ENCODE results near the gene MUC2.

DNA sequence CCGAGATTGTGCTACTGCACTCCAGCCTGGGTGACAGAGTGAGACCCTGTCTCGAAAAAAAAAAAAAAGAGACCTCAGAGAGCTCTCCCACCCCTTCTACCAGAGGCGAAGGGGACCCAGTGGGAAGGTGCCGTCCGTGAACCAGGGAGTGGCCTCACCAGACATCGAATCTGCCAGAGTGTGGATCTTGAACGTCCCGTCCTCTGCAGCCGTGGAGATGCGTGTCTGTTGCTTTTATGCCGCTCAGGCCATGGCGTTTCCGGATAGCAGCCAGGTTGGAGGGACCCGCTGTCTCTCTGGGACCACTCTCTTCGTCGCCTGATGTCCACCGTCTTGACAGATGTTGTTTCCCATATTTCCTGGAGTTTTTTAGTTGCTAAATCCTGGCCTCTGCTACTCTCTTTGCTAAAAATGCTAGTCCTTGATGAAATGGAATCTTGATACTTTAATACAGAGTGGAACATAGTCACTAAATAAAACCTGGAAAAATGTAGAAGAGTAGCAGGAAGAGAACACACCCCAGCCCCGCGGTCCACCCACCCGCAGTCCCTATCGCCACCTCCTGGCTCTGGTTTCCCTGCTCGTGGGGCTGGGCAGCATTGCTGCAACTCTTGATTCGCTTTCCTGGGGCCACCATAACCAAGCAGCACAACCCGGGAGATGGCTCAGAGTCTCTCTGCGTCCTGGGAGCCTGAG lies 26.2 kb upstream of the MUC2 start:
- TF ChIP-seq MTA3 (IDR thresholded peaks at IDR 0.05; ENCODE audit: borderline replicate concordance) (no peak), SIN3A (IDR thresholded peaks at IDR 0.05; ENCODE audit: borderline replicate concordance in 2 of 2, control insufficient read depth in 1 of 2, low read depth in 2 of 2, low read length in 2 of 2) (no peak), SRSF9 (IDR thresholded peaks at IDR 0.05; ENCODE audit: borderline replicate concordance, low read depth, low read length) (no peak), PHF8 (IDR thresholded peaks at IDR 0.05; ENCODE audit: borderline replicate concordance, low read length) (no peak), HNRNPK (IDR thresholded peaks at IDR 0.05; ENCODE audit: low read depth, low read length, poor library complexity, severe bottlenecking) (no peak), ZNF740 (CRISPR knock-in tag; IDR thresholded peaks at IDR 0.05) (no peak), ZNF740 (tag; IDR thresholded peaks at IDR 0.05) (no peak), POLR2AphosphoS5 (IDR thresholded peaks at IDR 0.05; ENCODE audit: control insufficient read depth, insufficient read depth, low read depth, low read length) (no peak), RFX5 (IDR thresholded peaks at IDR 0.05; ENCODE audit: low read depth, low read length) (no peak), MYC (IDR thresholded peaks at IDR 0.05; ENCODE audit: low read depth, low read length) (no peak), MYC (CRISPR knock-in tag; IDR thresholded peaks at IDR 0.05; ENCODE audit: borderline replicate concordance, low read depth) (no peak), ZNF75A (CRISPR knock-in tag; IDR thresholded peaks at IDR 0.05) (no peak), ZFX (CRISPR knock-in tag; IDR thresholded peaks at IDR 0.05) (no peak)
- TF ChIP-seq, protein P1, sequence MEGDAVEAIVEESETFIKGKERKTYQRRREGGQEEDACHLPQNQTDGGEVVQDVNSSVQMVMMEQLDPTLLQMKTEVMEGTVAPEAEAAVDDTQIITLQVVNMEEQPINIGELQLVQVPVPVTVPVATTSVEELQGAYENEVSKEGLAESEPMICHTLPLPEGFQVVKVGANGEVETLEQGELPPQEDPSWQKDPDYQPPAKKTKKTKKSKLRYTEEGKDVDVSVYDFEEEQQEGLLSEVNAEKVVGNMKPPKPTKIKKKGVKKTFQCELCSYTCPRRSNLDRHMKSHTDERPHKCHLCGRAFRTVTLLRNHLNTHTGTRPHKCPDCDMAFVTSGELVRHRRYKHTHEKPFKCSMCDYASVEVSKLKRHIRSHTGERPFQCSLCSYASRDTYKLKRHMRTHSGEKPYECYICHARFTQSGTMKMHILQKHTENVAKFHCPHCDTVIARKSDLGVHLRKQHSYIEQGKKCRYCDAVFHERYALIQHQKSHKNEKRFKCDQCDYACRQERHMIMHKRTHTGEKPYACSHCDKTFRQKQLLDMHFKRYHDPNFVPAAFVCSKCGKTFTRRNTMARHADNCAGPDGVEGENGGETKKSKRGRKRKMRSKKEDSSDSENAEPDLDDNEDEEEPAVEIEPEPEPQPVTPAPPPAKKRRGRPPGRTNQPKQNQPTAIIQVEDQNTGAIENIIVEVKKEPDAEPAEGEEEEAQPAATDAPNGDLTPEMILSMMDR (IDR thresholded peaks at IDR 0.05 in 2 of 3, conservative IDR thresholded peaks at IDR 0.05 in 1 of 3; ENCODE audit: insufficient read depth in 2 of 3, low read depth in 1 of 3, low read length in 3 of 3), result peak in 2 of 3 experiments; percentile 23 to 31; a peak in 2 of 6 replicates
